ENCODE measurements around the gene MYH14.

GRCh38 chr19:50300051-50300450 is 96.6 kb downstream of the MYH14 start:
- no peak for TF ChIP-seq CTCF (IDR thresholded peaks at IDR 0.05)
- no peak for TF ChIP-seq POLR2AphosphoS5 (IDR thresholded peaks at IDR 0.05)
- no peak for TF ChIP-seq POLR2A (IDR thresholded peaks at IDR 0.05)

Data from breast epithelium (tissue), 3 donors.